Inflammatory macrophage treated with lipopolysaccharide for 4 hours (primary cell): Measurements from ENCODE around the gene RAPGEF1.

Source experiments
- DNase-seq: peaks from one replicate; pipeline ENCODE4 v3.0.0-alpha.2; 2020

The RAPGEF1 gene

GRCh38 chr9:131546336-131547084 is 193.4 kb downstream of the RAPGEF1 start:
- no peak for DNase-seq

GRCh38 chr9:131545786-131546335 is 194.0 kb downstream of the RAPGEF1 start:
- no peak for DNase-seq

GRCh38 chr9:131545003-131545785 is 194.7 kb downstream of the RAPGEF1 start, which contains the start of gene PRRT1B:
Gene PRRT1B (plus strand): TSS chr9:131545523. CDS start chr9:131545616, 93 bp downstream.
- no peak for DNase-seq

GRCh38 chr9:131543141-131543540 is 196.7 kb downstream of the RAPGEF1 start:
- DNase-seq: no peak

- DNase-seq: no peak
These were observed 200.5 kb downstream of the RAPGEF1 start for GRCh38 chr9:131539223-131539923.

- no peak for DNase-seq
These were observed 201.9 kb downstream of the RAPGEF1 start for GRCh38 chr9:131537946-131538345.

GRCh38 chr9:131534721-131535237 is 205.1 kb downstream of the RAPGEF1 start:
- DNase-seq: no peak

GRCh38 chr9:131530920-131531832 is 208.7 kb downstream of the RAPGEF1 start, which contains the start of gene UCK1:
Gene UCK1 (minus strand): TSS chr9:131531263. CDS start chr9:131531174, 89 bp downstream.
- peak; percentile 79 for DNase-seq

GRCh38 chr9:131530546-131530919 is 209.3 kb downstream of the RAPGEF1 start:
- DNase-seq: peak; percentile 23

GRCh38 chr9:131529597-131530545 is 210.0 kb downstream of the RAPGEF1 start:
- no peak for DNase-seq

GRCh38 chr9:131528886-131529505 is 210.9 kb downstream of the RAPGEF1 start:
- DNase-seq: no peak

GRCh38 chr9:131528186-131528585 is 211.7 kb downstream of the RAPGEF1 start:
- no peak for DNase-seq
